Prostate gland (tissue), 2 donors: ENCODE data around the gene MAP4K3.

ENCODE experiments used
- CTCF ChIP-seq, 4 experiments: fragments of 200-600 bp in 2 of 4; fragments of 450-650 bp in 2 of 4; sonication (generic) in 2 of 4; IDR thresholded peaks; 1 replicate in 3 of 4; 2 replicates in 1 of 4; pipeline ENCODE4 v1.5.1; 2016 to 2019; ENCODE audit warnings: antibody characterized with exemption in 4 of 4, mild to moderate bottlenecking in 2 of 4, moderate library complexity in 2 of 4
- POLR2AphosphoS5 ChIP-seq: sonication (generic); formaldehyde crosslinking; IDR thresholded peaks from one replicate; pipeline ENCODE4 v1.6.1; 2017; ENCODE audit warnings: antibody characterized with exemption

- TF ChIP-seq CTCF (IDR thresholded peaks at IDR 0.05) (no peak), POLR2AphosphoS5 (no peak)
These were observed 7.3 kb downstream of the MAP4K3 start for GRCh38 chr2:39429746-39430145.
